HG03571 (cell line): ENCODE measurements around the gene CHADL.
A peak's percentile ranks its signal among the peaks of the same experiment; 100 is the strongest.

ENCODE experiments used
- ATAC-seq: cut with Tn5 transposase; IDR thresholded peaks from one replicate; pipeline ENCODE4 v1.9.1; 2021; ENCODE audit not compliant: unreplicated experiment

Gene CHADL

GRCh38 chr22:41231369-41231768, 9.4 kb downstream of the CHADL start:
- no peak for ATAC-seq

- no peak for ATAC-seq
Observed at GRCh38 chr22:41230401-41230785, 10.3 kb downstream of the CHADL start.

GRCh38 chr22:41229730-41230400, 10.9 kb downstream of the CHADL start:
- no peak for ATAC-seq

GRCh38 chr22:41229215-41229614, 11.5 kb downstream of the CHADL start:
- no peak for ATAC-seq

- no peak for ATAC-seq
Observed at GRCh38 chr22:41226723-41227655, 13.7 kb downstream of the CHADL start.

GRCh38 chr22:41223535-41223934, 17.2 kb downstream of the CHADL start:
- ATAC-seq, result no peak

GRCh38 chr22:41222846-41223507, 17.8 kb downstream of the CHADL start:
- ATAC-seq, result no peak

GRCh38 chr22:41217553-41218157, 23.1 kb downstream of the CHADL start:
- ATAC-seq, result no peak

GRCh38 chr22:41216984-41217383, 23.7 kb downstream of the CHADL start:
- ATAC-seq, result no peak

- no peak for ATAC-seq
Observed at GRCh38 chr22:41215926-41216325, 24.8 kb downstream of the CHADL start.

- no peak for ATAC-seq
Observed at GRCh38 chr22:41215409-41215808, 25.3 kb downstream of the CHADL start.

- ATAC-seq, result no peak
Observed at GRCh38 chr22:41206719-41207118, 34.0 kb downstream of the CHADL start.

GRCh38 chr22:41204992-41205900, 35.5 kb downstream of the CHADL start, which contains the start of gene L3MBTL2:
Gene L3MBTL2 (plus strand): TSS chr22:41205312. CDS start chr22:41205363, 51 bp downstream.
- peak; percentile 90 for ATAC-seq

GRCh38 chr22:41204066-41204465, 36.7 kb downstream of the CHADL start:
- no peak for ATAC-seq

- ATAC-seq, result no peak
Observed at GRCh38 chr22:41203118-41203517, 37.6 kb downstream of the CHADL start.

GRCh38 chr22:41201141-41201540, 39.6 kb downstream of the CHADL start:
- no peak for ATAC-seq

GRCh38 chr22:41198027-41198580, 42.6 kb downstream of the CHADL start:
- no peak for ATAC-seq

- ATAC-seq, result peak; percentile 67
Observed at GRCh38 chr22:41197038-41197972, 43.4 kb downstream of the CHADL start.

GRCh38 chr22:41193829-41194228, 46.9 kb downstream of the CHADL start:
- no peak for ATAC-seq
